NCI-H146 treated with DMSO at 0.1 percent for 48 hours (cell line): ENCODE measurements around the gene GPN1.
A peak's percentile ranks its signal among the peaks of the same experiment; 100 is the strongest.
"Not testable (repeated sequence)": the region's sequence is repeated elsewhere in the genome, so short reads cannot be mapped to it uniquely, and the experiment has no call there.

Experiments
- DNase-seq: peaks from one replicate; lab custom pipeline; 2025; ENCODE audit not compliant: unreplicated experiment; lab: John Stamatoyannopoulos, UW

GPN1 gene

GRCh38 chr2:27626921-27627320, 1.9 kb upstream of the GPN1 start:
- DNase-seq: not testable (repeated sequence)

GRCh38 chr2:27627963-27628766, 685 bp upstream of the GPN1 start:
- DNase-seq: no peak

DNA sequence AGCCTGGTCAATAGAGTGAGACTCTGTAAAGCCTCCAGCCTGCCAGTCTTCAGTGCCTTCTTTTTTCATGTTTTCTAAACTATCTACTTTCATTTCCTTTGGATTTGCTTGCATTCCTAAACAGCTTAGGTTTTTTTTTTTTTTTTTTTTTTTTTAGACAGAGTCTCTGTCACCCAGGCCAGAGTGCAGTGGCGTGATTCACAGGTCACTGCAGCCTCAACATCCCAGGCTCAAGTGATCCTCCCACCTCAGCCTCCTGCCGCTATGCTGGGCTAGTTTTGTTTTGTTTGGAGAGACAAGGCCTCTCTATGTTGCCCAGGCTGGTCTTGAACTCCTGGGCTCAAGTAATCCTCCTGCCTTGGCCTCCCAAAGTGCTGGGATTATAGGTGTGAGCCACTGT, 1.4 kb downstream of the GPN1 start:
- DNase-seq: not testable (repeated sequence)

DNA sequence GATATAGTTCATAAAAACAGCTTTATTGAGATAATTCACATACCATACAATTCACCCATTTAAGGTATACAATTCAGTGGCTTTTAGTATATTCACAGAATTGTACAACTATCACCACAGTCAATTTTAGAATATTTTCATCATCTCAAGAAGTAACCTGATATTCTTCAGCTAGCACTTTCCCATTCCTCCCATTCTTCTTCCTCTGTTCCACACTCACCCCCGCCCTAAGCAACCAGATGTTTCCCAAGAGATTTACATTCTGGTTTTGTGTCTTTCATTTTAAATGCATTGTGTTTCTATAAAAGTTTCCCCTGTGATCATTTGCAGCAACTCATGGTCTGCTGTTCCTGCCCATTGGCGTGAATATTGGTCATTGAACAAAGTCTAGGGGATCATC, 5.4 kb downstream of the GPN1 start:
- no peak for DNase-seq

DNA sequence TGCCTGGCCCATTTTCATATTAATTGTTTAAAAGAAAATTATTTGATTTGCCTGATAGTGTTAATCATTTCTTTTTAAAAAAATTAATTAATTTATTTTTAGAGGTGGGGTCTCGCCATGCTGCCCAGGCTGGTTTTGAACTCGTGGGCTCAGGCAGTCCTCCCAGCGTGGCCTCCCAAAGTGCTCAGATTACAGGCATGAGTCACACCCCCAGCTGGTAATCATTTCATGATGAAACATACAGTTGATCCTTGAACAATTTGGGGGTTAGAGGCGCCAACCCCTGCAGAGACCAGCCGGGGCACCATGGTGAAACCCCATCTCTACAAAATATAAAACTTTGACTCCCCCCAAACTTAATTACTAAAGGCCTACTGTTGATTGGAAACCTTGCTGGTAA, 7.9 kb downstream of the GPN1 start:
- DNase-seq: no peak

DNA sequence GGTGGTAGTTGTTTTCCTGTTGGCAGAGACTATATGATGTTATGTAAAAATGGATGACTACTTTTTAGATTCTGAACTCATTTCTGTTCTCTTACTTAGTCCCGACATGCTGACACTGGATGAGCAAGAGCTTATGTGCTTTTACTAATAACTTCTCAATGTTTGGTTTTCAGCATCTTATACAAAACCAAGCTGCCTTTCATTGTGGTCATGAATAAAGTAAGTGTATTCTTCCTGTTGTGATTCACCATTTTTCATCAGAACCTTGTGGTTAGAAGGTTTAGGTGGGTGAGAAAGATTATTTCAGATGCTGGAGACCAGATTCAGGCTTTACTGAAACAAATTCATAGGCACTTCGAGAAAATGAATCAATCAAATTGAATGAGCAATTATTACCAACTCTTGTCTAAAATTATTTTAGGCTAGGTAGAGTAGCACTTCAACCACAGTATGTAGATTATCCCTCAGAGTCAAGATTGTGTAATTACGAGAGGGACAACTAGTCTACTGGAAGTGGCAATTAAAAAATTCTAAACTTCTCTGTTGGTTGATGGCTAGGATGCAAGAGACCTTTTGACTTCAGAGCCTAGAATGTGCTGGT, 9.3 kb downstream of the GPN1 start:
- DNase-seq: no peak

- DNase-seq: no peak
These were observed 9.9 kb downstream of the GPN1 start for GRCh38 chr2:27638709-27639108.

DNA sequence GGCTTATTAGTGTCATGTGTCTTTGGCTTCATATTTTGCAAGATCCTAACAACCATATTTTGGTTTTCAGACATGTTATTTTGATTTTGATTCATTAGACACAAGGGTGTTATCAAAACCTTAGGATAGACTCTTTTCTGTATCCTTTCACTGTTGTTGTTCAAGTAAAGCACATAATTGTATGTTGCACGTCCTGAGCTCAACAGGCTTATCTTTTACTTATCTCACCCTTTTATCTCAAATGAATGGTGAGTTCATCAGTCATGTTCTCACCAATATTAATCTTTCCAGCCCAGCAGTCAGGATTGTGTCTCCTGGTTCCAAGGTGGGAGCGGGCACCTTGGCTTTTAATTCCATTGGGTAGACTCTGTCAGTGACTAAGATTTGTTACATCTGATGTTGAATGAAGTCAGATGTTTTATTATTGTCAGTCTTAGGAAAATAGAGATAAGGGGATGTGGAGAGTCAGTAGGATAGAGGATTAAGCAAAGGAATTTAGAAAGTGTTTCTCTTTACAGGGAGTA, 11.9 kb downstream of the GPN1 start:
- no peak for DNase-seq

DNA sequence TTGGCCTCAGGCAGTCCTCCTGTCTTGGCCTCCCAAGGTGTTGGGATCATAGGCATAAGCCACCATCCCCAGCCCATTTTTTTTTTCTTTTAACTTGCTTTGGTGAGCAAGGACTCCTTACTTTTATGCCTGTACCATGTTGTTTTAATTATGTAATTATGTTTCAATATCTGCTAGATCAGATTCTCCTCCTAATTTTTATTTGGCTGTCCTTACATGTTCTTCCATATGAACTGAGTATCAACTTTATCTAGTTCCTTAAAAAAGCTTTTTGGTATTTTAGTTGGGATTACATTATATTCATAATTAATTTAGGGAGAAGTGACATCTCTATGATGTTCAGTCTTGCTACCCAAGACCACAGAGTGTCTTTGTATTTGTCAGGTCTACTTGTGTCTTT, 16.3 kb downstream of the GPN1 start:
- no peak for DNase-seq

DNA sequence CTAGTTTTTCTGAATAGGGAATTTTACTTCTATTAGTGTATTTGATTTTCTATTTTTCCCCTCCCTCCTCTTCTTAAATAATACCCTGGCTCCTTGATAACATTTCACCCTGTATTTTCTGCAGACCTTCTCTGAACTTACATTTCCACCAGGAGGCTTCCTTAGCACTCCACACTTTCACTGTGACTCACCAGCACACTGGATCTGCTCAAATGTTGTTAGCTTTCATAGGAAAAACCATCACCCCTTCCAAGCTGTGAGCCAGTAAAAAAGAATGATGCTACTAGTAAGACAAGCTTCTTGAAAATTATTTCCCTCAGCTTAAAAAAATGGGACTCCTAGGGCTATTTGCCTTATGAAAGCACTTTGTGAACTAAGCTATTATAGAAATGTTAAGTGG, 18.4 kb downstream of the GPN1 start:
- DNase-seq: no peak

DNA sequence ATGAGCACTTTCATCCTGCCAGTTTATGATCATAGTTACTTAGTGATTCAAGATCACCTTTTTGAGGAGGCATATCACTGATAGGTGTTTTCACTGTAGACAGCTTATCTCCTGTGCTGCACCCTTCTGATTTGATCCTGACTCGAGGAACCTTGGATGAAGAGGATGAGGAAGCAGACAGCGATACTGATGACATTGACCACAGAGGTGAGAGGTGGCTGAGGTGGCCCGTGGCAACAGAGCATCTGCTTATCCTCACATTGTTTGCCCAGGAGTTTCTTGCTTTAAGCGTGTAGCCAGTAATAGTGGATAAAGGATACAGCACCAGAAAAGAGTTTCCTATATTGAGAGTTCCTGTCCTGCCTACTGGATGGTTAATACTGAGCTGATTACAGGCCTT, 18.9 kb downstream of the GPN1 start:
- no peak for DNase-seq

GRCh38 chr2:27651056-27651455, 22.2 kb downstream of the GPN1 start:
- DNase-seq: no peak

DNA sequence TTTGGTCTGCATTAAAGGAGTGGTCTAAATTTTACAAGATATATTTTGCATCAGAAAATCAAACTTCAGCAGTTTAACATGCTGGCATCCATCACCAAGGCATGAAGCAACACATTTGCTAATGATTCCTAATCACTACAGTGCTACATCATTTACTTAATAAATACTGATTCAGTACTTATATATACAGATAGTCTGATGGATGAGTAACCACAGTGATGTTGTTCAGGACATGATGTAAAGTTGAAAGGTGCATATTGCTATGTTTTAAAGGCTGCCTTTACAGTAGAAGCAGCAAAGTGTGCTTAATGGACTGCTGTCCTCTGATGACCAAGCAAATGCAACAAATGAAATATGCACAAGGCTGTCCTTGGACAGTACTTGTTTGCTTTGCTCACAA, 23.5 kb downstream of the GPN1 start:
- DNase-seq: no peak

DNA sequence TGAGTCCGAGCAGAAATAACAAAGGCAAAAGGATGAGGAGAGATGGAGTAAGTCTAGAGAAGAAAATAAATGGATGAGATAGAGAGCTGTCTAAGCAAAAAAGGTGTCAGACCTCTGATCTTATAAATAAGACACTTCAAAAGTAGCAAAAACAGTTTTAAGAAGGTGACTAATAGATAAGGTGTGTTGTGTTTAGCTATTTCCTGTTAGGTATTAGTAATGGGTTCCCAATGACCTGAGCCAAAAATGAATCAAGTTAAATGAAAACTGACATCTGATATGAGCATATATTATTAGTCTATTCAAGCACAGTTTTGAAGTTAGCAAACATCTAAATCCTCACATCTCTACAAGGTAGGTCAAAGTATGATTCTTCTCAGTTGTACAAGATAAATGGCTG, 23.9 kb downstream of the GPN1 start:
- DNase-seq: no peak

- DNase-seq: no peak
These were observed 24.5 kb downstream of the GPN1 start for GRCh38 chr2:27653397-27653796.

- DNase-seq: no peak
These were observed 26.5 kb downstream of the GPN1 start for GRCh38 chr2:27655155-27655951.

DNA sequence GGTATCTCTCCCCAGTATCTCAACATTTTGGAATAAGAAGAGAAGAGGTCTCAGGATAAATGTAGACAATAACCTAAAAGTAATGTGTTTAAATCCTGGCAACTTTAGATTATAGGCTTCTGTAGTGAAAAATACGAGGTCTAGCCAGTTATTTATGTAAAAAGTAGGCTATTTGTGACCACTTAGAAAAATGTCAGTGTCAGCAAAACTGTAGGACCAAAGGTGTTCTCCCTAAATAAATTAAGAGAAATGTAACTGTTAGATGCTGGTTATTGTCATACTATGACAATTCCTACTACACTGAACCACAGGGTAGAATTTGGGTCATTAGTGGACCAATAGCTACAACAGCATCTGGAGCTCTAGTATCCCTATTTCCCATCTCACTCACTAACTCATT, 32.5 kb downstream of the GPN1 start:
- DNase-seq: no peak

GRCh38 chr2:27663285-27664153, 34.7 kb downstream of the GPN1 start, which contains the start of the genes SLC4A1AP and SUPT7L:
Gene SLC4A1AP (plus strand): TSS chr2:27663889. CDS start chr2:27663915, 26 bp downstream.
Gene SUPT7L (minus strand): TSS chr2:27663614. CDS start chr2:27662192, 1,422 bp downstream.
- DNase-seq: peak; percentile 80

DNA sequence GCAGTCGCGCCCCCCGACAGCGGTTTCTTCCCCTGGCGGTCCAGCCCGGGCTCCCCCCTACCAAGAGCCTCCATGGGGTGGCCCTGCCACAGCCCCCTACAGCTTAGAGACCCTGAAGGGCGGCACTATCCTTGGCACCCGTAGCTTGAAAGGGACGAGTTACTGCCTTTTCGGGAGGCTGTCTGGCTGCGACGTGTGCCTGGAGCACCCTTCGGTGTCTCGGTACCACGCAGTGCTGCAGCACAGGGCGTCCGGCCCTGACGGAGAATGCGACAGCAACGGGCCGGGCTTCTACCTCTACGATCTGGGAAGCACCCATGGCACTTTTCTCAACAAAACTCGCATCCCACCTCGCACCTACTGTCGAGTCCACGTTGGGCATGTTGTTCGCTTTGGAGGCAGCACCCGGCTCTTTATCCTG, 35.3 kb downstream of the GPN1 start:
- DNase-seq: no peak

DNA sequence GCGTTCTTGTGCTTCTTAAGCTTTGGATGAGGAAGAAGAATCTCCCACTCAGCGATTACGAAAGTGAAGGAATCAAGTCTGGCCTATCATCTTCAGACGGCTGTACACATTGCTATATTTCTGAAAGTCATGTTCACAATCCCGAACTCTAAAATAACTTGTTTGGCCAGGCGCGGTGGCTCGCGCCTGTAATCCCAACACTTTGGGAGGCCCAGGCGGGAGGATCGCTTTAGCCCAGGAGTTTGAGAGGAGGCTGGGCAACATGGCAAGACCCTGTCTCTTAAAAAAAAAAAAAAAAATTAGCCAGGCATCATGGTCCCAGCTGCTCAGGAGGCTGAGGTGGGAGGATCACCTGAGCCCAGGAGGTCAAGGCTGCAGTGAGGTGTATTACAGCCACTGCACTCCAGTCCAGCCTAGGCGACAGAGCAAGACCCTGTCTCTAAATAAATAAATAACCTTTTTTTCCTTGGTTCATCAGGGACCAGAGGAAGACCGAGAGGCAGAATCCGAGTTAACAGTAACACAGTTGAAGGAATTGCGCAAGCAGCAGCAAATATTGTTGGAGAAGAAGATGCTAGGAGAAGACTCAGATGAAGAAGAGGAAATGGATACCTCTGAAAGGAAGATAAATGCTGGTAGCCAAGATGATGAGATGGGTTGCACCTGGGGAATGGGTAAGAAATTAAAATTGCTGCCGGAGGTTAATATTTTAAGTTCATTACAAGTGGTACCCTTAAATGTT, 35.9 kb downstream of the GPN1 start:
- DNase-seq: no peak
